ENCODE data around the gene GPR18. TPM values are rescaled to one million over a fixed set of nuclear protein-coding genes. Genes with fewer than 3 reads are reported as not detected.
A peak's percentile ranks its signal among the peaks of the same experiment; 100 is the strongest.
"Not testable (repeated sequence)": the region's sequence is repeated elsewhere in the genome, so short reads cannot be mapped to it uniquely, and the experiment has no call there.

GPR18 gene
- total RNA-seq, 2 experiments from 2014 or later: 16.2 to 16.6 TPM

DNA sequence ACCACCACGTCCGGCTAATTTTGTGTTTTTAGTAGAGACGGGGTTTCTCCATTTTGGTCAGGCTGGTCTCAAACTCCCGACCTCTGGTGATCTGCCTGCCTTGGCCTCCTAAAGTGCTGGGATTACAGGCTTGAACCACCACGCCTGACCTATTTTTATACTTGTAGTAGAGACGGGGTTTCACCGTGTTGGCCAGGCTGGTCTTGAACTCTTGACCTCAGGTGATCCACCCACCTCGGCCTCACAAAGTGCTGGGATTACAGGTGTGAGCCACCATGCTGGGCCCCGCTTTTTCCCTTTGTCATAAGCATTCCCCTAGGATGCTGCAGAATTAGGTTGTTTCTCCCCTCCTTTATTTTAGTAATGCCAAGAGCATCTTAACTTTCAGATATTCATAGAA is 47.6 kb downstream of the GPR18 start:
- H3K4me3 Mint-ChIP-seq; POLR2A ChIA-PET; H3K27ac Mint-ChIP-seq; ATAC-seq; H3K27me3 Mint-ChIP-seq (ENCODE audit: low read depth); H3K9me3 Mint-ChIP-seq (ENCODE audit: insufficient read depth): not testable (repeated sequence)
- Mint-ChIP-seq H3K36me3 (ENCODE audit: low read depth) (peaks cover 61% of the 10 kb centered on the region), H3K4me1 (ENCODE audit: low read depth) (peaks cover 78% of the 10 kb centered on the region)
- peak; percentile 13 for DNase-seq
- CTCF ChIA-PET: interaction anchor here (1.5 kb wide), 1 partner anchor 55 kb away, joined by 4 read pairs; no protein-coding TSS in a partner anchor

DNA sequence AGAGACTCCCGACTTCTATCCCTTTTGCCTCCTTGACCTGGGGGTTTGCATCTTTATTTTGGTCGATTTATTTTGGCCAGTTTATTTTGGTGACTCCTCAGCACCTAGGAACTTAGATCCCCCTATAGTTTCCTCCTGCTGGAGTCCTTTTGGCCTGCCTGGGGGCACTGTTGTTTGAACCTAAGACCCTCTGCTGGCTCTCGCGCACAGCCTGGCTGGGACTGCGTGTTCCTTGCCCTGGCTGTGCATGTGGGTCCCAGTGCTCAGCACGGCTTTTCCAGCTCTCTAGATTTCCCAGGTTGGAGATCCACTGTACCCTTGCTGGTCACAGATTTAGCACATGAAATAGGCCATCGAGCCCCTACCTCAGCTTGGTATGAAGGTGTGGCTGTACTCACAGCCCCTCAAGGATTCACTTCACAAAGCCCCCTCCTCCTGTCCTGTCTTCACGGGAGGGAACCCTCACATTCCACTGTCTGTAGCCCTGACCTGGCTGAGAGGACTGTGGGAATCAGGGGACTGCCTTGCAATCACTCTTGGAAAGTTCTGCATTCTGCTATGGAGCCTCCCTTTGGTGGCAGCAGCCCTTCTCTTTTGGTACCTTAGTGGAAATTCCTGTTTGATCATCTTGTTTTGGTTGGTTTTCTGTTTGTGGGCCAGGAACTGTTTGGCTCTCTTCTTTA is 49.2 kb downstream of the GPR18 start:
- ChIA-PET POLR2A (interaction anchor here (1.2 kb wide), 1 partner anchor 10 kb away, joined by 3 read pairs; no protein-coding TSS in a partner anchor), CTCF (interaction anchor here (1.2 kb wide), 1 partner anchor 10 kb away, joined by 8 read pairs; no protein-coding TSS in a partner anchor)
- H3K27ac Mint-ChIP-seq: peak overlapping the region; percentile 58
- DNase-seq: peak; percentile 19
- peaks cover 78% of the 10 kb centered on the region for H3K4me1 Mint-ChIP-seq (ENCODE audit: low read depth)
- no peak for ATAC-seq
- peaks cover 70% of the 10 kb centered on the region for H3K36me3 Mint-ChIP-seq (ENCODE audit: low read depth)
- H3K4me3 Mint-ChIP-seq: no peak overlapping the region
- no peaks in the 10 kb centered on the region for H3K9me3 Mint-ChIP-seq (ENCODE audit: insufficient read depth)
- no peaks in the 10 kb centered on the region for H3K27me3 Mint-ChIP-seq (ENCODE audit: low read depth)

DNA sequence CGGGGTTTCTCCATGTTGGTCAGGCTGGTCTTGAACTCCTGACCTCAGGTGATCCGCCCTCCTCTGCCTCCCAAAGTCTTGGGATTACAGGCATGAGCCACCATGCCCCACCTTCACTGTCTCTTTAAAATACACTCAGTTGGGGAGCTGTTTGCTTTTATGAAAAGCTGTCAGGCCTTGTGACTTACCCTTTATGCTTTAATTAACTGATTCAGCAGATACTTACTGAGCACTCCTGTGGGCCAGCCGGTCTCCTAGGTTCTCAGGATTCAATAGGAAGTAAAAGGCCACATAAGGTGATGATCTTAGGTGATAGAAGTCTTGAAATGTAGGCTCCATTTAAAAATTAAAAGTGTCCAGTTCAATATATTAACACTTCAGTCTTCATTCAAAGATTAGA is 50.0 kb downstream of the GPR18 start:
- POLR2A ChIA-PET: no interaction called here
- H3K4me1 Mint-ChIP-seq (ENCODE audit: low read depth): peaks cover 84% of the 10 kb centered on the region
- DNase-seq (no peak), ATAC-seq (no peak)
- no peak overlapping the region for H3K4me3 Mint-ChIP-seq
- H3K27me3 Mint-ChIP-seq (ENCODE audit: low read depth): no peaks in the 10 kb centered on the region
- CTCF ChIA-PET: interaction anchor here (3.2 to 12.5 kb wide), 3 partner anchors 10 to 60 kb away, joined by 17 to 219 read pairs (median 131); partner anchors contain the start of gene GPR18
- H3K36me3 Mint-ChIP-seq (ENCODE audit: low read depth): peaks cover 76% of the 10 kb centered on the region
- no peaks in the 10 kb centered on the region for H3K9me3 Mint-ChIP-seq (ENCODE audit: insufficient read depth)
- no peak overlapping the region for H3K27ac Mint-ChIP-seq

DNA sequence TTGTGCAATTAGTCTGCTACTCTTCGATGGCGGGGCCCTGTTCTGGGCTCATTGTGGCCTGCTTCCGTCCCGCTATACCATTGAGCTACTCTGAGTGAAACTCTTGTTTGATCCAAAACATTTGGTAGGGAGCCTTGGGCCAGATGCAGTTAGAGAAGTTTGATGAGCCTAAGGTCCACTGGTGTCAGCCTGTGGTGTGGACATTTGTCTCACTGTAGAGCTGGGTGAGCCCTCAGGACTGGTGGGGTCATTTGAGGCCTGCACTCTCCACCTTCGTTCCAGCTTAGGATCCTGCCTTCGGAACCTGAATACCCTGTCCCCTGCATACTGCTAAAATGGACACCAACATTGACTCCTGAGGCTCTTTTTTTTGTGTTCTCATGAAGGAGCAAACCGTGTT is 50.7 kb downstream of the GPR18 start:
- peaks cover 75% of the 10 kb centered on the region for H3K36me3 Mint-ChIP-seq (ENCODE audit: low read depth)
- DNase-seq: peak; percentile 17
- ATAC-seq: no peak
- ChIA-PET POLR2A (interaction anchor here (1.0 kb wide), 1 partner anchor 23 kb away, joined by 3 read pairs; no protein-coding TSS in a partner anchor), CTCF (interaction anchor here (0.6 to 12.5 kb wide), 6 partner anchors 11 to 229 kb away, joined by 3 to 219 read pairs (median 10); partner anchors contain the start of gene GPR18)
- peaks cover 84% of the 10 kb centered on the region for H3K4me1 Mint-ChIP-seq (ENCODE audit: low read depth)
- no peak overlapping the region for H3K27ac Mint-ChIP-seq
- H3K27me3 Mint-ChIP-seq (ENCODE audit: low read depth): no peaks in the 10 kb centered on the region
- H3K4me3 Mint-ChIP-seq: no peak overlapping the region
- H3K9me3 Mint-ChIP-seq (ENCODE audit: insufficient read depth): no peaks in the 10 kb centered on the region

DNA sequence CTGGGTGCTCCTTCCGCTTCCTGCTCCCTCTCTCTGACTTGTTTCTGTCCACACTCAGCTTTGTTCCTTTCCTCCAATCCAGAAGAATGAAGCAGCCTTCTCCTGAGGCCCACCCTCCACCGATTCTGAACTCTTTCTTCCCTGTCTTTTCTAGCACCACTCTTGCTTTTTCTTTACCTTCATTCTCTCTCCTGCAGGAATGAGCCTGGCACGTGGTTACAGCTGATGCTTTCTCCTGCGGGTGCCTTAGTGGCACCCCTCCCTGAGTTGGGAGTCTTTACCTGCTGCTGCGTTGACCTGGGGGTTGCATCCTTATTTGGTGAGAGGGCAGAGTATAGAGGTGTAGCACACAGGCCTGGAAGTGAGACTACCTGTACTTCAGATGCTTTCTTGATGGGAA is 51.3 kb downstream of the GPR18 start:
- H3K27ac Mint-ChIP-seq: no peak overlapping the region
- H3K27me3 Mint-ChIP-seq (ENCODE audit: low read depth): no peaks in the 10 kb centered on the region
- ChIA-PET CTCF (interaction anchor here (1.0 to 12.5 kb wide), 5 partner anchors 11 to 230 kb away, joined by 3 to 219 read pairs (median 17); partner anchors contain the start of gene GPR18), POLR2A (interaction anchor here (1.0 to 1.7 kb wide), 4 partner anchors 8 to 53 kb away, joined by 3 to 6 read pairs (median 4); partner anchors contain the start of gene GPR18)
- ATAC-seq (no peak), DNase-seq (peak; percentile 12)
- H3K9me3 Mint-ChIP-seq (ENCODE audit: insufficient read depth): no peaks in the 10 kb centered on the region
- peaks cover 76% of the 10 kb centered on the region for H3K36me3 Mint-ChIP-seq (ENCODE audit: low read depth)
- peaks cover 84% of the 10 kb centered on the region for H3K4me1 Mint-ChIP-seq (ENCODE audit: low read depth)
- no peak overlapping the region for H3K4me3 Mint-ChIP-seq

DNA sequence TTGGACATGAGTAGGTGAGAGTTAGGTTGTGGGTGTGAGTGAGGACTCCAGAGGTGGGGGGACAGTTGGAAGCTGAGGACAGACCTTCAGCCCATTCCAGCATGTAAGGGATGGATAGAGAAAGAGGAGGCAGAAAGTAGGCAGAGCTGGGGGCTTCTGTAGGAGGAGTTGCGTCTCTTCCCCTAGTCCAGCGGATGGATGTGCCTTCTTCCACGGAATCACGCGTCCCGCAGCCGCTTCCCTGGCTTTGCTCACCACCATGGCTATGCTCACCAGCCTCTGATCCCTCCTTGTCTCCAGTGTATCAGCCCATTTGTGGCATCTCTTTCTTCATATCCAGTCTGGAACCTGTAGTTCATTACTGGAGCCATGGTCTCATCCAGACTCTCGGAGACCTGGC is 52.0 kb downstream of the GPR18 start:
- ChIA-PET POLR2A (interaction anchor here (1.2 to 1.7 kb wide), 3 partner anchors 8 to 54 kb away, joined by 3 to 6 read pairs (median 4); partner anchors contain the start of gene GPR18), CTCF (interaction anchor here (0.9 to 12.5 kb wide), 4 partner anchors 12 to 62 kb away, joined by 3 to 219 read pairs (median 74); partner anchors contain the start of gene GPR18)
- peaks cover 80% of the 10 kb centered on the region for H3K4me1 Mint-ChIP-seq (ENCODE audit: low read depth)
- DNase-seq (peak; percentile 15), ATAC-seq (no peak)
- H3K27ac Mint-ChIP-seq: no peak overlapping the region
- H3K4me3 Mint-ChIP-seq: no peak overlapping the region
- H3K9me3 Mint-ChIP-seq (ENCODE audit: insufficient read depth): no peaks in the 10 kb centered on the region
- peaks cover 74% of the 10 kb centered on the region for H3K36me3 Mint-ChIP-seq (ENCODE audit: low read depth)
- no peaks in the 10 kb centered on the region for H3K27me3 Mint-ChIP-seq (ENCODE audit: low read depth)

DNA sequence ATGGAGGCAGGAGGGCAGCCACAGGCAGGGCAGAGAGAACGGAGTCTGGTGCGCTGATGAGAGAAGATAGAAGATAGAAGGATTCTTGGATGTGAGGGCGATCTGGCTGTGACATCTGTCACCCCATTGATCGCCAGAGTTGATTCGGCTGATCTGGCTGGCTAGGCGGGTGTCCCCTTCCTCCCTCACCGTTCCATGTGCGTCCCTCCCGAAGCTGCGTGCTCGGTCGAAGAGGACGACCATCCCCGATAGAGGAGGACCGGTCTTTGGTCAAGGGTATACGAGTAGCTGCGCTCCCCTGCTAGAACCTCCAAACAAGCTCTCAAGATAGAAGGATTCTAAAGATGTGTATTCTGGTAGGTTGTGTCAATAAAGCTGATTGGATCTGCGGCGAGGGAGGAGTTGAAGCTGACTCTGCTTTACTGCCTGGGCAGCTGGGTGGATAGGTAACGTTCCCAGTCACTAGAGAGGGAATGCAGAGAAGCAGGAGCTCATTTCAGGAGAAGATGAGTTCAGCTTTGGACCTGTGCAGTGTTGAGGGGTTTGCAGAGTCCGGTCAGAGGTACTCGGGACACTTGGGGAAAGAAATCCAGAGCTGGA is 52.5 kb downstream of the GPR18 start:
- Mint-ChIP-seq H3K9me3 (ENCODE audit: insufficient read depth) (no peaks in the 10 kb centered on the region), H3K4me1 (ENCODE audit: low read depth) (peaks cover 76% of the 10 kb centered on the region), H3K27me3 (ENCODE audit: low read depth) (no peaks in the 10 kb centered on the region), H3K36me3 (ENCODE audit: low read depth) (peaks cover 69% of the 10 kb centered on the region), H3K4me3 (peak overlapping the region; percentile 73), H3K27ac (peak overlapping the region; percentile 85)
- CTCF ChIA-PET: interaction anchor here (0.6 to 12.5 kb wide), 5 partner anchors 12 to 62 kb away, joined by 3 to 219 read pairs (median 17); partner anchors contain the start of gene GPR18
- DNase-seq (peak; percentile 16), ATAC-seq (no peak)
- POLR2A ChIA-PET: interaction anchor here (1.2 to 1.7 kb wide), 4 partner anchors 9 to 118 kb away, joined by 3 to 6 read pairs (median 5); partner anchors contain the start of gene GPR18

Other genes with a start within 250 kb of the GPR18 start
- gene UBAC2, start 57.5 kb downstream of the GPR18 start, total RNA-seq: 10 to 100 TPM; 67.4 to 71.2 TPM
- 1 to 10 TPM; 5.0 to 5.2 TPM for gene GPR183, start 49.0 kb upstream of the GPR18 start, total RNA-seq
- 10 to 100 TPM; 64.4 to 64.5 TPM for gene TM9SF2, start 243.1 kb upstream of the GPR18 start, total RNA-seq